KMS-11 (cell line): Measurements from ENCODE around the gene AUTS2.

Source experiments
- H2AFZ ChIP-seq: fragments of 200-600 bp; sonication (generic); 2 replicates; pipeline ENCODE4 v1.6.1; 2016; ENCODE audit warnings: antibody characterized with exemption, mixed run types, low read depth
- H3K27ac ChIP-seq: fragments of 200-600 bp; sonication (generic); 2 replicates; pipeline ENCODE4 v1.6.1; 2016; ENCODE audit warnings: mild to moderate bottlenecking, mixed run types
- H3K27me3 ChIP-seq: fragments of 200-600 bp; sonication (generic); 2 replicates; pipeline ENCODE4 v1.6.1; 2017; ENCODE audit warnings: mild to moderate bottlenecking, low read depth, mixed run types, moderate library complexity; ENCODE audit not compliant: insufficient read depth
- H3K36me3 ChIP-seq: fragments of 200-600 bp; sonication (generic); 2 replicates; pipeline ENCODE4 v1.6.1; 2017; ENCODE audit warnings: mild to moderate bottlenecking, mixed run types; ENCODE audit not compliant: insufficient read depth
- H3K4me1 ChIP-seq: fragments of 200-600 bp; sonication (generic); 2 replicates; pipeline ENCODE4 v1.6.1; 2016; ENCODE audit warnings: mild to moderate bottlenecking, low read depth, mixed run types; ENCODE audit not compliant: poor library complexity, severe bottlenecking
- H3K4me2 ChIP-seq: fragments of 200-600 bp; sonication (generic); 2 replicates; pipeline ENCODE4 v1.7.0; 2016; ENCODE audit warnings: mild to moderate bottlenecking, mixed run types
- H3K4me3 ChIP-seq: fragments of 200-600 bp; sonication (generic); IDR thresholded peaks from 2 replicates; pipeline ENCODE4 v1.6.1; 2017; ENCODE audit warnings: low read depth, low read length, mixed read lengths; ENCODE audit not compliant: insufficient read depth
- H3K79me2 ChIP-seq: fragments of 200-600 bp; sonication (generic); 2 replicates; pipeline ENCODE4 v1.6.1; 2016; ENCODE audit warnings: low read depth, mixed run types; ENCODE audit not compliant: insufficient read depth
- H3K9ac ChIP-seq: fragments of 200-600 bp; sonication (generic); 2 replicates; pipeline ENCODE4 v1.6.1; 2016; ENCODE audit warnings: mild to moderate bottlenecking, mixed run types
- H4K20me1 ChIP-seq: fragments of 200-600 bp; sonication (generic); 2 replicates; pipeline ENCODE4 v1.6.1; 2016; ENCODE audit warnings: mild to moderate bottlenecking, mixed run types; ENCODE audit not compliant: insufficient read depth
- TF ChIP-seq, protein P1 (sequence below): fragments of 200-600 bp; sonication (generic); conservative IDR thresholded peaks from 2 replicates; pipeline ENCODE4 v1.6.1; 2017; ENCODE audit warnings: low read depth, mild to moderate bottlenecking, antibody characterized with exemption, low read length, moderate library complexity, mixed read lengths

AUTS2 gene

DNA sequence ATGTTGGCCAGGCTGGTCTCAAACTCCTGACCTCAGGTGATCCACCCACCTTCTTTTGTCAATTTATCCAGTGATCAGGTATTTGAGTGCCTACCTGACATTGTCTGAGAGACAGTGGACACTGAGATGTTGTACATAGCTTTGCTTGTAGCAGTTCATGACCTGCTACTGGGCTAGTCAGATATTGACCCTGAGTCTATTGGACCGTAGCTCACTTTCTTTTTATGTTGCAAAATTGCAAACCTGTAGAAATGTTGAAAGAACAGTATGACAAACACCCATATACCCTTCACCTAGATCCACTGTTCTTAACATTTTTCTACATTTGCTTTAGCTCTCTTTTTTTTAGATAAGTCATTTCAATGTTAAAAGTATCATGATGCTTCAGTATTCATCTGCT, 1123.2 kb downstream of the AUTS2 start:
- TF ChIP-seq, protein P1, sequence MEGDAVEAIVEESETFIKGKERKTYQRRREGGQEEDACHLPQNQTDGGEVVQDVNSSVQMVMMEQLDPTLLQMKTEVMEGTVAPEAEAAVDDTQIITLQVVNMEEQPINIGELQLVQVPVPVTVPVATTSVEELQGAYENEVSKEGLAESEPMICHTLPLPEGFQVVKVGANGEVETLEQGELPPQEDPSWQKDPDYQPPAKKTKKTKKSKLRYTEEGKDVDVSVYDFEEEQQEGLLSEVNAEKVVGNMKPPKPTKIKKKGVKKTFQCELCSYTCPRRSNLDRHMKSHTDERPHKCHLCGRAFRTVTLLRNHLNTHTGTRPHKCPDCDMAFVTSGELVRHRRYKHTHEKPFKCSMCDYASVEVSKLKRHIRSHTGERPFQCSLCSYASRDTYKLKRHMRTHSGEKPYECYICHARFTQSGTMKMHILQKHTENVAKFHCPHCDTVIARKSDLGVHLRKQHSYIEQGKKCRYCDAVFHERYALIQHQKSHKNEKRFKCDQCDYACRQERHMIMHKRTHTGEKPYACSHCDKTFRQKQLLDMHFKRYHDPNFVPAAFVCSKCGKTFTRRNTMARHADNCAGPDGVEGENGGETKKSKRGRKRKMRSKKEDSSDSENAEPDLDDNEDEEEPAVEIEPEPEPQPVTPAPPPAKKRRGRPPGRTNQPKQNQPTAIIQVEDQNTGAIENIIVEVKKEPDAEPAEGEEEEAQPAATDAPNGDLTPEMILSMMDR = no peak
- Histone ChIP-seq H3K9ac (no peak overlapping the region), H2AFZ (no peak overlapping the region), H3K79me2 (peaks cover 99% of the 10 kb centered on the region), H3K27ac (no peak overlapping the region; the same call in 1 of the 2 replicates), H3K4me3 (no peak overlapping the region), H4K20me1 (peaks cover 92% of the 10 kb centered on the region), H3K4me2 (no peak overlapping the region), H3K4me1 (peaks cover 83% of the 10 kb centered on the region), H3K27me3 (no peaks in the 10 kb centered on the region), H3K36me3 (no peaks in the 10 kb centered on the region; the same call in 1 of the 2 replicates)

DNA sequence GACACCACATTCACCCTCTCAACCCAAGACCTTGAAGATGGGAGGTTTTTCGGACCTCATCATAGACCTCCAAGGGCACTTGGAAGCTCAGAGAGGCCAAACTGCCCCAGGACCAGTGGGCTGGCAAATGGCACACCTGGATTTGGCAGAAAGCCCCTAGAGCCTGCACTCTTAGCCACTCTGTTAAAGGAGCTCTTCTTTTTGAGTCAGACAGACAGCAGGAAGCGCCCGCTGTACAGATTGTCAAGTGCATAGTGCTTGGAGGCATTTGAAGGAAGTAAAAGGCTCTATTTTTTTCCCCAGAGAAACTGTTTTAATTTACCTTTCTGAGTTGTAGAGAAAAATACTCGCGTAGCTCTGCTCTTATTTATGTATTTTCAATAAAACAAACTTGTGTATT, 1125.1 kb downstream of the AUTS2 start:
- TF ChIP-seq, protein P1 = no peak
- no peaks in the 10 kb centered on the region; the same call in 1 of the 2 replicates for H3K36me3 ChIP-seq
- no peaks in the 10 kb centered on the region for H3K27me3 ChIP-seq
- H3K79me2 ChIP-seq = peaks cover 99% of the 10 kb centered on the region
- H3K4me3 ChIP-seq = no peak overlapping the region
- H3K4me1 ChIP-seq = peaks cover 78% of the 10 kb centered on the region
- H3K9ac ChIP-seq = no peak overlapping the region
- peaks cover 92% of the 10 kb centered on the region for H4K20me1 ChIP-seq
- H2AFZ ChIP-seq = no peak overlapping the region
- H3K27ac ChIP-seq = no peak overlapping the region
- H3K4me2 ChIP-seq = no peak overlapping the region

DNA sequence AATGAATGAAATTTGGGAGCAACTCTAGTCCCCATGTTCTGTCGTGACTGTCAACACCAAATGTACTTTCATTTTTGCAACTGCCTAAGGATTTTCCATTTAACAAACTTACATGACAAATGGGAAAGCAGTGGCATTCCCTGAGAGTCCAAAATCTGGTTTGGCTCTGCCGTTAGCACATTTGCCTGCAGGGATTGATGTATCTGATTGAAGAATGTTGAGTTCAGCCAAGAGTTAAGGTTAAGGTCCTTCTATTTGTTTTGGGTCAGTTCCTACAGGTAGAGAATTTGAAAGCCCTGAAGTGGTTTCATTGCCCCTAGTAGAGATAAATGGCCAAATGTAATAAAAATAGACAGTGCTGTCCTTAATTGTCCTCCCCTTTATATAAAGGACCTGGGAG, 1127.2 kb downstream of the AUTS2 start:
- Histone ChIP-seq H3K27me3 (no peaks in the 10 kb centered on the region), H3K4me2 (no peak overlapping the region), H3K36me3 (no peaks in the 10 kb centered on the region; the same call in 1 of the 2 replicates), H3K27ac (no peak overlapping the region), H3K4me3 (no peak overlapping the region), H2AFZ (no peak overlapping the region), H3K4me1 (peaks cover 80% of the 10 kb centered on the region), H4K20me1 (peaks cover 88% of the 10 kb centered on the region), H3K79me2 (peaks cover 100% of the 10 kb centered on the region), H3K9ac (no peak overlapping the region)
- TF ChIP-seq, protein P1 = no peak

DNA sequence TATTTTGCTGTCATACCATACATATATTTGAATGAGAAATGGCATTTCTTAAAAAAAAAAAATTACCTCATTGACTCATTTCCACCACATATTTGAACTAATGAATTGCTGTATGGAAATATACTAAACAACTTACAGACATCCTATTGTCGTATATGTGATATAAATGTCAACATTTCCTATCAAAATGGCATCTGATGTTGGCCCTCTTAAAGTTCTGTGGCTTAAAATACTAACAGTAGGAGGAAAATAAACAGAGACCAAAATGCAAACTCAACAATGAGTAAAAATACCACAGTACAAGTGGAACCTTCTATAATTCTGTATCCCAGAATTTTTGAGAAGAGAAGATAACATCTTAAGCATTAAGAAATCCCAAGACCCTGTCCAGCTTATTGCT, 1128.0 kb downstream of the AUTS2 start:
- Histone ChIP-seq H4K20me1 (peaks cover 85% of the 10 kb centered on the region), H3K27ac (no peak overlapping the region), H3K4me2 (no peak overlapping the region), H3K79me2 (peaks cover 100% of the 10 kb centered on the region), H3K9ac (no peak overlapping the region), H3K4me1 (peaks cover 84% of the 10 kb centered on the region), H3K4me3 (no peak overlapping the region), H2AFZ (no peak overlapping the region), H3K27me3 (no peaks in the 10 kb centered on the region), H3K36me3 (no peaks in the 10 kb centered on the region; the same call in 1 of the 2 replicates)
- TF ChIP-seq, protein P1 = no peak
